Smooth muscle cell (in vitro differentiated cells): ENCODE results near the gene FOXL2. TPM values are rescaled to one million over a fixed set of nuclear protein-coding genes. Genes with fewer than 3 reads are reported as not detected.

Source experiments
- DNase-seq: peaks from one replicate; lab custom pipeline; 2025; ENCODE audit not compliant: unreplicated experiment; lab: John Stamatoyannopoulos, UW
- H2AFZ ChIP-seq: fragments of 200-600 bp; sonication (generic); 2 replicates; pipeline ENCODE4 v1.6.0; 2016; ENCODE audit warnings: antibody characterized with exemption, low read depth, mild to moderate bottlenecking
- H3F3A ChIP-seq: fragments of 200-600 bp; sonication (generic); 2 replicates; pipeline ENCODE4 v1.6.0; 2017; ENCODE audit warnings: antibody characterized with exemption, low read depth
- H3K27ac ChIP-seq: fragments of 200-600 bp; sonication (generic); 2 replicates; pipeline ENCODE4 v1.5.1; 2016; ENCODE audit warnings: low read depth, mild to moderate bottlenecking
- H3K27me3 ChIP-seq: fragments of 200-600 bp; sonication (generic); 2 replicates; pipeline ENCODE4 v1.6.1; 2016; ENCODE audit warnings: low read depth, mild to moderate bottlenecking
- H3K36me3 ChIP-seq: fragments of 200-600 bp; sonication (generic); 2 replicates; pipeline ENCODE4 v1.5.1; 2016; ENCODE audit warnings: low read depth
- H3K4me1 ChIP-seq: fragments of 200-600 bp; sonication (generic); 2 replicates; pipeline ENCODE4 v1.5.1; 2016; ENCODE audit warnings: low read depth
- H3K4me2 ChIP-seq: fragments of 200-600 bp; sonication (generic); 2 replicates; pipeline ENCODE4 v1.6.0; 2016; ENCODE audit warnings: mild to moderate bottlenecking
- H3K4me3 ChIP-seq: fragments of 200-600 bp; sonication (generic); 2 replicates; pipeline ENCODE4 v1.5.1; 2016; ENCODE audit warnings: mild to moderate bottlenecking
- H3K79me2 ChIP-seq: fragments of 200-600 bp; sonication (generic); 2 replicates; pipeline ENCODE4 v1.6.0; 2016; ENCODE audit warnings: low read depth, mild to moderate bottlenecking
- H3K9ac ChIP-seq: fragments of 200-600 bp; sonication (generic); 2 replicates; pipeline ENCODE4 v1.6.0; 2016; ENCODE audit warnings: low read depth
- H3K9me3 ChIP-seq: fragments of 200-600 bp; sonication (generic); replicated peaks from 2 replicates; pipeline ENCODE4 v1.5.1; 2016; ENCODE audit warnings: low read depth
- H4K20me1 ChIP-seq: fragments of 200-600 bp; sonication (generic); 2 replicates; pipeline ENCODE4 v1.6.0; 2016; ENCODE audit warnings: low read depth
- CTCF ChIP-seq: fragments of 200-600 bp; sonication (generic); IDR thresholded peaks from 2 replicates; pipeline ENCODE4 v1.5.1; 2017; ENCODE audit warnings: borderline replicate concordance, mild to moderate bottlenecking, antibody characterized with exemption; ENCODE audit not compliant: insufficient read depth, poor library complexity, severe bottlenecking
- WGBS: methylation state at CpG from one replicate; pipeline ENCODE4 v1.1.7; 2016; ENCODE audit warnings: low lambda C conversion rate; 5-methylcytosine and 5-hydroxymethylcytosine counted together
- polyA plus RNA-seq: library from polyadenylated mRNA; unstranded; fragments of >200 nt; fragmentation: Nextera tagmentation; extraction: Ambion mirVana; gene quantifications from 2 replicates; pipeline ENCODE4 v1.2.1, GENCODE V29; 2016
- total RNA-seq: library from RNA; depleted of rRNA; stranded (reverse); fragments of >200 nt; gene quantifications from 2 replicates; pipeline ENCODE4 v1.2.3, GENCODE V29; 2014

FOXL2 gene
- total and polyA plus RNA-seq, 2 experiments from 2014 or later = not detected

DNA sequence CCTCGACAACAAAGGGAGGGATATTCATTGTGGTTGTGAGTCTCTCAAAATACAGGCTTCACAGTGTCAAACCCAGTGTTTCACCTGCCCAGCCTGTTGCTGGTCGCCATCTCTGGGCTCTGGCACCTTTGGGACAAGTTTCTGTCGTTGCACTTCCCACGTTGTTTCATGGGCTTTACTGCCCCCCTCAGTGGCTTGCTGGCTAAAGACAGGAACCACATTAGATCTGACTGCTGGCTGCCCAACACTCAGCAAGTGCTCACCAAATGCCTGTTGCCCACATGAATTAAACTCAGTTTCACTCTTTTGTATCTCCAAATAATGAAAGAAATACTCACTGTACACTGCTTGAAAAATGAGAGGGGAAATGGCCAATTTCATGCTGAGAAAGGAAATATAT lies 27.6 kb downstream of the FOXL2 start:
- Histone ChIP-seq H2AFZ (no peak overlapping the region), H3F3A (no peaks in the 10 kb centered on the region), H3K79me2 (no peaks in the 10 kb centered on the region), H3K4me2 (no peak overlapping the region), H3K9me3 (no peaks in the 10 kb centered on the region), H3K36me3 (no peaks in the 10 kb centered on the region), H3K27me3 (no peaks in the 10 kb centered on the region), H3K4me3 (no peak overlapping the region), H4K20me1 (no peaks in the 10 kb centered on the region), H3K27ac (no peak overlapping the region), H3K9ac (no peak overlapping the region), H3K4me1 (no peaks in the 10 kb centered on the region)
- DNase-seq = no peak
- WGBS = 75% methylated on average over 4 of the region's 4 CpGs
- TF ChIP-seq CTCF = no peak

GRCh38 chr3:138916824-138917223 lies 30.1 kb downstream of the FOXL2 start:
- no peaks in the 10 kb centered on the region for H3F3A ChIP-seq
- no peak overlapping the region for H3K9ac ChIP-seq
- H3K27ac ChIP-seq = no peak overlapping the region
- no peaks in the 10 kb centered on the region for H3K9me3 ChIP-seq
- no peak overlapping the region for H3K4me3 ChIP-seq
- WGBS = 55% methylated on average over 2 of the region's 2 CpGs
- H3K36me3 ChIP-seq = no peaks in the 10 kb centered on the region
- no peaks in the 10 kb centered on the region for H4K20me1 ChIP-seq
- H3K4me1 ChIP-seq = no peaks in the 10 kb centered on the region
- H3K4me2 ChIP-seq = no peak overlapping the region
- no peaks in the 10 kb centered on the region for H3K79me2 ChIP-seq
- no peaks in the 10 kb centered on the region for H3K27me3 ChIP-seq
- no peak overlapping the region for H2AFZ ChIP-seq
- no peak for TF ChIP-seq CTCF
- DNase-seq = no peak

GRCh38 chr3:138915503-138916498 lies 31.1 kb downstream of the FOXL2 start:
- 6% methylated on average over 43 of the region's 68 CpGs for WGBS
- Histone ChIP-seq H3K4me2 (peak overlapping the region; percentile 94), H3K9me3 (no peaks in the 10 kb centered on the region), H3K79me2 (no peaks in the 10 kb centered on the region), H3F3A (no peaks in the 10 kb centered on the region), H2AFZ (peak overlapping the region; percentile 99), H4K20me1 (no peaks in the 10 kb centered on the region), H3K36me3 (no peaks in the 10 kb centered on the region), H3K27ac (no peak overlapping the region), H3K27me3 (no peaks in the 10 kb centered on the region), H3K4me3 (peak overlapping the region; percentile 89), H3K9ac (peak overlapping the region; percentile 37), H3K4me1 (no peaks in the 10 kb centered on the region)
- peak; percentile 98 for TF ChIP-seq CTCF
- peak; percentile 80 for DNase-seq
